OCI-LY3 (cell line): ENCODE measurements around the gene RNF183.

Source experiments
- H2AFZ ChIP-seq: fragments of 200-600, 300-600 bp; shearing (Covaris generic); 2 replicates; pipeline ENCODE4 v1.6.0; 2014; ENCODE audit warnings: antibody characterized with exemption, low read depth, low read length
- H3K27ac ChIP-seq: fragments of 200-600, 300-600 bp; sonication (generic); 2 replicates; pipeline ENCODE4 v1.5.1; 2014; ENCODE audit warnings: mild to moderate bottlenecking, low read length, moderate library complexity, mixed read lengths
- H3K27me3 ChIP-seq: fragments of 200-600, 300-600 bp; sonication (generic); 2 replicates; pipeline ENCODE4 v1.6.1; 2014; ENCODE audit warnings: low read depth, low read length, mixed read lengths
- H3K36me3 ChIP-seq: fragments of 200-600, 300-600 bp; sonication (generic); replicated peaks from 2 replicates; pipeline ENCODE3; 2014; ENCODE audit warnings: low read depth, low read length, mixed read lengths
- H3K4me1 ChIP-seq: fragments of 300-600, 200-600 bp; sonication (generic); 2 replicates; pipeline ENCODE4 v1.6.1; 2014; ENCODE audit warnings: low read length, mixed read lengths
- H3K4me2 ChIP-seq: fragments of 200-600, 300-600 bp; sonication (generic); 2 replicates; pipeline ENCODE4 v1.6.1; 2014; ENCODE audit warnings: low read length, mixed read lengths
- H3K4me3 ChIP-seq: fragments of 300-600, 200-600 bp; sonication (generic); 2 replicates; pipeline ENCODE4 v1.5.1; 2014; ENCODE audit warnings: antibody characterized with exemption, mild to moderate bottlenecking, low read length, moderate library complexity
- H3K79me2 ChIP-seq: fragments of 300-600, 200-600 bp; shearing (Covaris generic); 2 replicates; pipeline ENCODE4 v1.6.1; 2014; ENCODE audit warnings: mild to moderate bottlenecking, low read length, mixed read lengths
- H3K9ac ChIP-seq: fragments of 300-600, 200-600 bp; shearing (Covaris generic); 2 replicates; pipeline ENCODE4 v1.6.0; 2014; ENCODE audit warnings: mild to moderate bottlenecking, low read length, moderate library complexity
- H3K9me3 ChIP-seq: fragments of 200-600, 300-600 bp; shearing (Covaris generic); 2 replicates; pipeline ENCODE4 v1.6.1; 2014; ENCODE audit warnings: low read length, mixed read lengths; ENCODE audit not compliant: insufficient read depth
- H4K20me1 ChIP-seq: fragments of 200-600, 300-600 bp; sonication (generic); 2 replicates; pipeline ENCODE4 v1.6.1; 2016; ENCODE audit warnings: low read length, mixed read lengths; ENCODE audit not compliant: insufficient read depth
- EZH2phosphoT487 ChIP-seq: fragments of 200-600 bp; shearing (Covaris generic); IDR thresholded peaks from 2 replicates; pipeline ENCODE4 v1.6.1; 2018; ENCODE audit warnings: antibody characterized with exemption, mixed run types, low read depth
- TF ChIP-seq, protein P1 (sequence below): fragments of 200-600, 300-600 bp; sonication (generic); IDR thresholded peaks from 2 replicates; pipeline ENCODE4 v1.5.1; 2014; ENCODE audit warnings: antibody characterized with exemption, low read length, low read depth

Gene RNF183

GRCh38 chr9:113306566-113306965, 3.4 kb upstream of the RNF183 start:
- Histone ChIP-seq H3K4me2 (no peak overlapping the region), H3K9me3 (no peaks in the 10 kb centered on the region), H4K20me1 (no peaks in the 10 kb centered on the region), H3K4me3 (no peak overlapping the region), H3K79me2 (no peaks in the 10 kb centered on the region), H3K9ac (no peak overlapping the region), H3K27me3 (no peaks in the 10 kb centered on the region; the same call in 1 of the 2 replicates), H3K36me3 (no peaks in the 10 kb centered on the region), H3K4me1 (no peaks in the 10 kb centered on the region), H3K27ac (no peak overlapping the region), H2AFZ (no peak overlapping the region)
- TF ChIP-seq EZH2phosphoT487: no peak
- TF ChIP-seq, protein P1, sequence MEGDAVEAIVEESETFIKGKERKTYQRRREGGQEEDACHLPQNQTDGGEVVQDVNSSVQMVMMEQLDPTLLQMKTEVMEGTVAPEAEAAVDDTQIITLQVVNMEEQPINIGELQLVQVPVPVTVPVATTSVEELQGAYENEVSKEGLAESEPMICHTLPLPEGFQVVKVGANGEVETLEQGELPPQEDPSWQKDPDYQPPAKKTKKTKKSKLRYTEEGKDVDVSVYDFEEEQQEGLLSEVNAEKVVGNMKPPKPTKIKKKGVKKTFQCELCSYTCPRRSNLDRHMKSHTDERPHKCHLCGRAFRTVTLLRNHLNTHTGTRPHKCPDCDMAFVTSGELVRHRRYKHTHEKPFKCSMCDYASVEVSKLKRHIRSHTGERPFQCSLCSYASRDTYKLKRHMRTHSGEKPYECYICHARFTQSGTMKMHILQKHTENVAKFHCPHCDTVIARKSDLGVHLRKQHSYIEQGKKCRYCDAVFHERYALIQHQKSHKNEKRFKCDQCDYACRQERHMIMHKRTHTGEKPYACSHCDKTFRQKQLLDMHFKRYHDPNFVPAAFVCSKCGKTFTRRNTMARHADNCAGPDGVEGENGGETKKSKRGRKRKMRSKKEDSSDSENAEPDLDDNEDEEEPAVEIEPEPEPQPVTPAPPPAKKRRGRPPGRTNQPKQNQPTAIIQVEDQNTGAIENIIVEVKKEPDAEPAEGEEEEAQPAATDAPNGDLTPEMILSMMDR: no peak

DNA sequence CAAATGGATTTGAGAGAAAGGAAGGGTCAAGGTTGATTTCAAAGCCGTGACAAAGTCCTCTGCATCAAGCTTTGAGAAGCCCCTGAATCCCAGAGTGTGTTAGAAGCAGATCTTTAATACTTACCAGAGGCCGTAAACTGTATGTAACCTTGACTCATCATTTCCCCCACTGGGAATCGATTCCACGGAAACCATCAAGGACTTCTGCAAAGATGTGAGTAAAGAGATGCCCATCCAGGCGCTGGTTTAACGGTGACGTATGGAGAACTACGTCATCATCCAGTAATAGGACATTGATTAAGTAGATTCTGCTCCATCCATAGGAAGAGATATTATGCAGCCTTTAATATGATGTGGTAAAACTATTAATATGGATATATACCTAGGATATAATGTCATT, 1.6 kb downstream of the RNF183 start:
- Histone ChIP-seq H3K4me2 (no peak overlapping the region), H3K36me3 (no peaks in the 10 kb centered on the region), H2AFZ (no peak overlapping the region), H3K9me3 (no peaks in the 10 kb centered on the region), H3K79me2 (no peaks in the 10 kb centered on the region), H3K4me1 (0 out of 2 replicates have a peak, but pooled peaks cover 2% of the 10 kb centered on the region), H3K9ac (no peak overlapping the region), H3K27ac (no peak overlapping the region), H3K4me3 (no peak overlapping the region), H3K27me3 (no peaks in the 10 kb centered on the region; the same call in 1 of the 2 replicates), H4K20me1 (no peaks in the 10 kb centered on the region)
- TF ChIP-seq, protein P1: no peak
- no peak for TF ChIP-seq EZH2phosphoT487

GRCh38 chr9:113299800-113300292, 3.3 kb downstream of the RNF183 start:
- H3K36me3 ChIP-seq: peaks cover 3% of the 10 kb centered on the region
- H3K4me3 ChIP-seq: no peak overlapping the region
- no peak overlapping the region for H2AFZ ChIP-seq
- H4K20me1 ChIP-seq: no peaks in the 10 kb centered on the region
- no peaks in the 10 kb centered on the region for H3K27me3 ChIP-seq
- H3K9me3 ChIP-seq: no peaks in the 10 kb centered on the region
- no peak overlapping the region for H3K4me2 ChIP-seq
- H3K9ac ChIP-seq: no peak overlapping the region
- TF ChIP-seq, protein P1: no peak
- no peak for TF ChIP-seq EZH2phosphoT487
- no peaks in the 10 kb centered on the region for H3K79me2 ChIP-seq
- 0 out of 2 replicates have a peak, but pooled peaks cover 2% of the 10 kb centered on the region for H3K4me1 ChIP-seq
- no peak overlapping the region for H3K27ac ChIP-seq

DNA sequence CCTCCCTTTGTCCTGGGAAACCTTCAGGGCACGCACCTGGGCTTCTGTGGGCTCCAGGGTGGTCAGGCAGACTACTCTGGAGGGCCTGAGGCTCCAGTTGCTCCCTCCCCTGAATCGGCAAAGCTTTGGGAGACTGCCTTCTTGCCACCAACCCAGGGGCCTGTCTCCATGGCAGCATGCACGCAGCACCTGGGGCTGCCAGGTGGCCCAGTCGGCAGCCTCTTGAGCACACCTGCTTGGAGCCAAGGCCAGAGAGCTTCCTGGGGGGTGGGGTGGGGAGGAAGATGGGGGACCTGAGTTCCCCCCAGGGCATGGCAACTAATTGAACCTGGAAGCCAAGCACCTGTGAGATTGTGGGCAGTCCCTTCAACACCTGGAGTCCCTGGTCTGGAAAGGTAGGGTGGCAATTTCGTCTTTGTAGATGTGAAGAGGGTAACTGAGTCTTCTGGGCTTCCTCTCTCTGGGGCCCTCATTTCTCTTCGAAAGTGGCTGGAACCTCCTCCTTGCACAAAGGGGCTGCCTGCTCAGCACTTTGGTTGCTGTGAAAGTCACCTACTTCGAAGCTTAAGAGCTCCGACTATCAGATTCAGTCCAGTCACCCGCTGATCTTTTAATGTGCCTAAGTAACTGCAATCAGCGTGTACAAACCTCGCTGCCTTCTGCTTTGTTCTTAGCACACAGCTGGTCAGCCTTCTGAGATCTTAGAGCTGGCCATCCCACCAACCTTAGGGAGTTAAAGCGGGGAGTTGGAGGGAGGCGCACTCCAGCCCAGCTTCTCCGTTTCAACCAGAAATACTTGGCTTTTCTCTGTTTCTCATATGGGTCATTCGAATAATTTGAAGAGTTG, 4.0 kb downstream of the RNF183 start:
- Histone ChIP-seq H3K9ac (no peak overlapping the region), H3K4me3 (no peak overlapping the region), H3K36me3 (peaks cover 3% of the 10 kb centered on the region), H2AFZ (no peak overlapping the region), H3K79me2 (no peaks in the 10 kb centered on the region), H3K4me2 (no peak overlapping the region), H3K27ac (no peak overlapping the region), H3K9me3 (no peaks in the 10 kb centered on the region), H3K4me1 (0 out of 2 replicates have a peak, but pooled peaks cover 2% of the 10 kb centered on the region), H3K27me3 (no peaks in the 10 kb centered on the region), H4K20me1 (no peaks in the 10 kb centered on the region)
- TF ChIP-seq, protein P1: no peak
- no peak for TF ChIP-seq EZH2phosphoT487
